Glomerular endothelial cell (primary cell): Measurements from ENCODE around the gene DDX5. TPM values are rescaled to one million over a fixed set of nuclear protein-coding genes. Genes with fewer than 3 reads are reported as not detected.

Experiments
- DNase-seq: peaks from one replicate; pipeline ENCODE4 v3.0.0-alpha.2; 2011; ENCODE audit warnings: low read depth, low spot score; ENCODE audit errors: extremely low read depth
- total RNA-seq: library from RNA; depleted of rRNA; stranded (reverse); fragments of >200 nt; gene quantifications from 2 replicates; pipeline ENCODE4 v1.2.3, GENCODE V29; 2015

DDX5 gene
- total RNA-seq, 1 donor from 2014 or later, result 789 TPM

DNA sequence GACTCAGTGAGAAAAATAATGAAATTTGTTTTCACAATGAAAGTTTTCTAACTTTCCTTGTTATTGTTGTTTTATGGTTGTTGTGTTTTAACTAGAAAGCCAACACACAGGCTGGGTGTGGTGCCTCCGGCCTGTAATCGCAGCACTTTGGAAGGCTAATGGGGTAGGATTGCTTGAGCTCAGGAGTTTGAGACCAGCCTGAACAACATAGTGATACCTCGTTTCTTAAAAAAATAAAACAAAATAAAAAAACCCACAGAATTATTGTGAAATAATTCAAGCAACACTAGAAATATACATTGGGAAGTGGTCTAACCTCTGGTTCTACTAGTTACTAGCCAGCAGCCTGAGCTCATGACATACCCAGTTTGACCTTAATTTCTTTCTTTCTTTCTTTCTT lies 56.5 kb downstream of the DDX5 start:
- no peak for DNase-seq

DNA sequence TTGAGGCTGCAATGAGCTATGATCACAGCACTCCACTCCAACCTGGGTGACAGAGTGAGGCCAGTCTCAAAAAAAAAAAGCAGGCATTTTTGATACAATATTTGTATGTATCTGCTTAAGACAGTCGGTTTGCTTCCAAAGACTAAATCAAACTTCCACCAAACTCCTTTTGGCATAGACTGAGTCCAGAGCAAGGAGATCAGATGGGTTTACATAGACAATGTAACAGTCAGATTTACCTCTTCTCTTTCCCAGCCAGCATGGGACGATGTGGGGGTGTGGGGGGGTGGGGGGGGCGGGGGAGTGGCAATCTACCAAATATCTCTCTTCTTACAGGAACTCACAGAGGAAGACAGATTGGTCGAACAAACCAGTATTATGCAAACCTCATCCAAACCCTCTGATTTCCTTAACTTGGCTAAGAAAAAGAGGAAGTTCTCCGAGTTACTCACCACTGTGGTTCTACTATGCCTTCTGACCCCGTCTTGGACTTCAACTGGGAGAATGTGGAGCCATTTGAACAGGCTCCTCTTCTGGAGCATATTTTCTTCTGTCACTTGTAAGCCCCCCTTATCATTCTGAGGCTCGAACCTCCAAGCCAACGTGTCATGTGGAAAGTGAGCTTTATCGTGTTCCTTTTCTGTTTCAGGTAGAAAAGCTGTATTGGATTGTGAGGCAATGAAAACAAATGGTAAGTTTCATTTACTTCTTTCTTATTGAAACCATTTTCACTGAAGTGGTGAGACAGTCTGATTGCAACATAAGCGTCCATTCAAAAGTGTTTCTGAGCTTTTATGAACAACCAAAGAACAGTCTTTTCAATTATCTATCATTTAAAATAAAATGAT lies 57.2 kb downstream of the DDX5 start, which contains the start of gene MILR1:
Gene MILR1 (plus strand): TSS at position 451 of the 848 bp plus-strand sequence. CDS start 54 bp downstream, at position 505.
- peak; percentile 80 for DNase-seq

Other genes with a start within 250 kb of the DDX5 start
- gene TEX2, start 243.0 kb downstream of the DDX5 start, total RNA-seq, result 24.3 and 26.4 TPM in 2 replicates
- gene PECAM1, start 115.4 kb downstream of the DDX5 start, total RNA-seq, result 1,094 and 1,415 TPM in 2 replicates
- gene MILR1, start 57.2 kb downstream of the DDX5 start, total RNA-seq, result 4.5 and 6.0 TPM in 2 replicates
- 2.7 and 6.0 TPM in 2 replicates for gene POLG2, start 9.2 kb downstream of the DDX5 start, total RNA-seq
- 11.1 and 25.2 TPM in 2 replicates for gene CEP95, start 688 bp upstream of the DDX5 start, total RNA-seq
- gene SMURF2, start 156.0 kb upstream of the DDX5 start, total RNA-seq, result 149 and 266 TPM in 2 replicates